ENCODE results near the gene DUSP16.
"Not testable (repeated sequence)": the region's sequence is repeated elsewhere in the genome, so short reads cannot be mapped to it uniquely, and the experiment has no call there.

DUSP16 gene

DNA sequence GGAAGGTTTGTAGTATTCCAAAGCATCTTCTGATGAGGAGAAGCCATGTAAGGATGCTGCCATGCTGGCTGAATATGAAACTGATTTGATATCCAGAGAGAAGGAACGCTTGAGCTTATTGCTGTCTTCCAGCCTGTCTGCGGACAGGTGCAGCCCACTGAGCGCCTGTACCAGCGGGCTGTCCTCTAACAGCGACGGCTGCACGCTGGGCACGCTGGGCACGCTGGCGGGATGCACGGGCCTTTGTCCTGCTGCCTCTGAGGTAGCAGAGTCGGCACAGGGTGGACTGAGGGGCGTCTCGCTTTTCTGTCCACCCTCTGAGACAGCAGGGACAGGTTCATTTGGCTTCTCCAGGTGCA is 85.2 kb downstream of the DUSP16 start:
- DNase-seq (ENCODE audit: extremely low read depth, low read depth), result no peak
- TF ChIP-seq, protein P1, sequence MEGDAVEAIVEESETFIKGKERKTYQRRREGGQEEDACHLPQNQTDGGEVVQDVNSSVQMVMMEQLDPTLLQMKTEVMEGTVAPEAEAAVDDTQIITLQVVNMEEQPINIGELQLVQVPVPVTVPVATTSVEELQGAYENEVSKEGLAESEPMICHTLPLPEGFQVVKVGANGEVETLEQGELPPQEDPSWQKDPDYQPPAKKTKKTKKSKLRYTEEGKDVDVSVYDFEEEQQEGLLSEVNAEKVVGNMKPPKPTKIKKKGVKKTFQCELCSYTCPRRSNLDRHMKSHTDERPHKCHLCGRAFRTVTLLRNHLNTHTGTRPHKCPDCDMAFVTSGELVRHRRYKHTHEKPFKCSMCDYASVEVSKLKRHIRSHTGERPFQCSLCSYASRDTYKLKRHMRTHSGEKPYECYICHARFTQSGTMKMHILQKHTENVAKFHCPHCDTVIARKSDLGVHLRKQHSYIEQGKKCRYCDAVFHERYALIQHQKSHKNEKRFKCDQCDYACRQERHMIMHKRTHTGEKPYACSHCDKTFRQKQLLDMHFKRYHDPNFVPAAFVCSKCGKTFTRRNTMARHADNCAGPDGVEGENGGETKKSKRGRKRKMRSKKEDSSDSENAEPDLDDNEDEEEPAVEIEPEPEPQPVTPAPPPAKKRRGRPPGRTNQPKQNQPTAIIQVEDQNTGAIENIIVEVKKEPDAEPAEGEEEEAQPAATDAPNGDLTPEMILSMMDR (IDR thresholded peaks at IDR 0.05; ENCODE audit: low read depth, low read length), result no peak

DNA sequence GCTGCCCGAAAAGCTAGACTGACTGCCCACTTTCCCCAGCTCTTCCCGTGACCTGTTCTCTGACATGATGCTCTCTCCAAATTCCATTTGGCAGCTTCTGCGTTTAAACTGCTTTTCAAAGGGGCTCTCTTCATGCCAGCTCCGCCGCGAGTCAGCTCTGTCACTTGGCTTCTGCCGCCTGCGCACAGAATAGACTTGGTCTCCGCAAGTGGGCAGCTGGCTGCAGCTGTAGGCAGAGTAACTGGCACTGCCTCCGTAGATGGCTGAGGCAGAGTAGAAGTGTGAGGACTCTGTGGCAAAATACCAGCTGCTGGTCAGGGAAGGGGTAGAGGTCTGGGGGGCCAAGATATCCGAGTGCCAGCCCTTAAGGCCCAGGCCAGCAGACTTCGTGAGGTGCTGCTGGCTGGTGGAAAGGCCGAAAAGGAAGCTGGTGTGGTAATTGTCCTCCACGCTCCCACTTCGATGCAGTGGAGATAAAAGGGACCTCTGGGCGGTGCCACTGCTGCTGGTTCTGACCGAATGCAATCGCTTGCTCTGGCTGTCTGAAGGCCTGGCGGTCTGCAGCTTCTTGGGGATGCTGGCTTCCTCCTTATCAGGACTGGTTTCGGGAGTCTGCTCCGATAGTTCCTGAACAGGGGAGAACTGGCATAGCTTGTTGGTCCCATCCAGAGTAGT is 85.7 kb downstream of the DUSP16 start:
- no peak for DNase-seq (ENCODE audit: extremely low read depth, low read depth)
- TF ChIP-seq, protein P1 (IDR thresholded peaks at IDR 0.05; ENCODE audit: low read depth, low read length), result no peak

DNA sequence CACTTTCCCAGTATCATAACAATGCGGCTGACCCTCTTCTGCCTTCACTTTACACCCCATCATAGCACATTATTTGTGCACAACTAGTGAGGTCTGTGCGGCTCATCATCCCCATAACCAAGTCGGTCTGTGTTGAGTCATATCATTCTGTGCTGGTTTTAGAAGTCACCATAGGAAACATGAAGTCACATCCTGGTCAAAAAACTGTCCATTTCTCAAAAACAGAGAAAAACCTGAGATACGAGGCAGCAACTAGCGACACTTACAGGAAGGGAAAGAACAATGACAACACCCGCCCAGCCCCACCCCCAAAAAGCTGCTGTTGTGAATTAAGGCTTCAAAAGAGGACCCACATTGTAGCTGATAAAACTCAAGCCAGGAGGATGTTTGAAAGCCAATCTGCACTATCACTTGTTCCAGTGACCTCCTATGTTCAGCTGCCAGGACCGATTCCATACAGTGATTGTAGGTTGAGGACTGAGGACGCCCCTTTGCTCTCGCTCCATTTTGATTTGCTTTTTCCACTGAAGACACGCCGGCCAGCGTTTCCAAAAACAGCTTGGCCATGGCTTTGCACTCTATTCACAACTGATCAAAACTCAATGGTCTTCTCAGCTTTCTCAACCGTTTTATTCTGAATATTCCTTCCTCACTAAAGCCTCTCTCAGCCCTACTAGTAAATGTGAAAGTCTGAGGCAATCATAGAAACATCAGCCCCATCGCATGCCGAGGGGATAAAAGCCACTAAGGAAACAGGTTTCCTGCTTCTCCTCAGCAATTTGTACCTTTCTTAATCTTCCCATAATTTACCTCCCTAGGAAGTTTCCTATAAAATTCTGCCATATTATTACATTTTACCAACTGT is 87.5 kb downstream of the DUSP16 start:
- DNase-seq (ENCODE audit: extremely low read depth, low read depth), result no peak
- TF ChIP-seq, protein P1 (IDR thresholded peaks at IDR 0.05; ENCODE audit: low read depth, low read length), result no peak

DNA sequence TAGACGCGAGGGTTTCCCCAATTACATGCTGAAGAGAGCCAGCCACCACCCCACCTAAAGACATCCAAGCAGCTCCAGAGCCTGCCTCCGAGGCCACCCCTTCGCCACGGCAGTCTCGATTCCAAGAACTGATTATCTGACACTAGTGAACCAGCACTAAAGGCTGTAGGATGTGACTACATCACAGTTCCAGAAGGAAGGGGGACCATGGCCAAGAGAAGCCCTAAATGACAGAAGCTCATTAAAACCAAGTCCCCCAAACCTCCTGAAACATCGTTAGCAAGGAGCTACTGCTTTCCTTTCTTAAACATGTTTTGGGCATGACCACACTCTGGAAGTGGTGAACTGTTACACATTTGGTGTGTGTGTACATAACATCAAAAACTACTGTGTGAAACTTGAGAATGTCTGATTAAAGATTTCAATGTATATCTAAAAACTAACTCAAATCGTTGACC is 88.2 kb downstream of the DUSP16 start:
- DNase-seq (ENCODE audit: extremely low read depth, low read depth), result no peak
- TF ChIP-seq, protein P1 (IDR thresholded peaks at IDR 0.05; ENCODE audit: low read depth, low read length), result no peak

DNA sequence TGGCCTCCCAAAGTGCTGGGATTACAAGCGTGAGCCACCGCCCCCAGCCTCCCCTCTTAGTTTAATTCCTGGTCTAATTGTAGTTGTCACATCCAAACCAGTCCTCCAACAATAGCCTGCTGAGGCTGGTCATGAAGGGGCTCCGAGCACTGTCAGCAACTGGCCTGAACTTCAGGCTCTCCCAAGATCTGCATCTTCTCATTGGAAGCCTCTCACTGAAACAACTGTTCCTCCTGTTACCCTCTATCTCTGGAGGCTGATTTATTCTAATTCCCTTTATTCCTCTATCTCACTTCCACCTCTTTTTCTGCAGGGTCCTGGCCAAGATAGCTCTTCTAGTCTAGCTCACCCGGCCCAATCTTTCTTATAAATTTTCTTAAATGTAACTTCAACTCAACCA is 89.4 kb downstream of the DUSP16 start:
- DNase-seq (ENCODE audit: extremely low read depth, low read depth), result no peak
- TF ChIP-seq, protein P1 (IDR thresholded peaks at IDR 0.05; ENCODE audit: low read depth, low read length), result no peak

DNA sequence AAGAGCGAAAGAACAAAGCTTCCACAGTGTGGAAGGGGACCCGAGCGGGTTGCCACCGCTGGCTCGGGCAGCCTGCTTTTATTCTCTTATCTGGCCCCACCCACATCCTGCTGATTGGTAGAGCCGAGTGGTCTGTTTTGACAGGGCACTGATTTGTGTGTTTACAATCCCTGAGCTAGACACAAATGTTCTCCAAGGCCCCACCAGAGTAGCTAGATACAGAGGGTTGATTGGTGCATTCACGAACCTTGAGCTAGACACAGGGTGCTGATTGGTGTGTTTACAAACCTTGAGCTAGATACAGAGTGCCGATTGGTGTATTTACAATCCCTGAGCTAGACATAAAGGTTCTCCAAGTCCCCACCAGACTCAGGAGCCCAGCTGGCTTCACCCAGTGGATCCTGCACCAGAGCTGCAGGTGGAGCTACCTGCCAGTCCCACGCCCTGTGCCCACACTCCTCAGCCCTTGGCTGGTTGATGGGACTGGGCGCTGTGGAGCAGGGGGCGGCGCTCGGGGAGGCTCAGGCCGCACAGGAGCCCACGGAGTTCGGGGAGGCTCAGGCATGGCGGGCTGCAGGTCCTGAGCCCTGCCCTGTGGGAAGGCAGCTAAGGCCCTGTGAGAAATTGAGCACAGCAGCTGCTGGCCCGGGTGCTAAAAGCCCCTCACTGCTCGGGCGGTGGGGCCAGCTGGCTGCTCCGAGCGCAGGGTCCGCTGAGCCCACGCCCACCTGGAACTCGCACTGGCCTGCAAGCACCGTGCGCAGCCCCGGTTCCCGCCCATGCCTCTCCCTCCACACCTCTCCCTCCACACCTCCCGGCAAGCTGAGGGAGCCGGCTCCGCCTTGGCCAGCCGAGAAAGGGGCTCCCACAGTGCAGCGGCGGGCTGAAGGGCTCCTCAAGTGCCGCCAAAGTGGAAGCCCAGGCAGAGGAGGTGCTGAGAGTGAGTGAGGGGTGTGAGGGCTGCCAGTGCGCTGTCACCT is 90.4 kb downstream of the DUSP16 start:
- DNase-seq (ENCODE audit: extremely low read depth, low read depth), result not testable (repeated sequence)

DNA sequence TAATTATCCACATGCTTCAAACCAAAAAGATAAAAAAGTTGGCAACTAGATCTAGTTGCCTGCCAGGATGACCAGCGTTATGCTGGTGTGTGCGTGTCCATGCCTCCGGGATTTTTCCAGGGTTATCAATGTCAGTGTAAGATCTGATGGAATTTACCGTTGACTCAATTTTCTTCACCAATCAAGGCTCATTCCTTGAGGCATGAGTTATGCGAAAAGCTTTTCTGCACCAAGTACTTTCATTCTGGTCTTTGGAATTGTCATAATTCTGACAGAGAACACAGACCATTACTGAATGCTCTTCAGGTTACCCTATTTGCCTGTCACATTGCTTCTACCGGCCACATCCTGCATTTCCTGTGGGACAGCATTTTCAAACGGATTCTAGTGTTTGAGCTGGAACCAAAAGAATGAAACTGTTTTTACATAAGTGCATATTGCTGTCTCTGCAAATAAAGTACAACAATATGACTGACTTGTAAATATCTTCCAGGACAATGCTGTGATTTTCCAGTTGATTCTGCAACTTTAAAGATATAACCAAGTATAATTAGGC is 91.8 kb downstream of the DUSP16 start:
- TF ChIP-seq, protein P1 (IDR thresholded peaks at IDR 0.05; ENCODE audit: low read depth, low read length), result no peak
- DNase-seq (ENCODE audit: extremely low read depth, low read depth), result no peak
